ENCODE results near the gene USP40.

Gene USP40

DNA sequence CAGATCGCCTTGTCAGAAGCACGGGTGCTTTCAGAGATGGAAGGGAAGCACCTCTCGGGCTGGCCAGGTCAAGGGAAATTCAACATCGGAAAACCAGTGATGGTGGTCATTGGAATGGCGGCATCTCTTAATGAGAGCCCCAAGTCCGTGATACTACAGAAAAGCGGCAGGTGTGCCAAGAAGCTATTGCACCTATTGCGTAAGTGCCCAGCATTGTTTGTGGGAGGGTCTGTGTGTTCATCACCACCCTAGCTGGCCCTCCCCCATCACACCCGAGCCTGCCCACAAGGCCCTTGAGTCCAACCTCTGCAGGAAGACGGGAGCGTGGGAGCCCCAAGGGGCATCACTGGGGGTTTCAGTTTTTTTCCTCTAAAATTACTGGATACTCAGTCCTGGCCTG lies 111.6 kb downstream of the USP40 start:
- Histone ChIP-seq H3K9me3 (ENCODE audit: insufficient read depth, low read length, severe bottlenecking) (no peaks in the 10 kb centered on the region), H3K4me3 (ENCODE audit: low read depth in 1 of 2, low read length in 2 of 2) (no peak overlapping the region), H3K27me3 (ENCODE audit: insufficient read depth, low read length, poor library complexity) (no peaks in the 10 kb centered on the region), H2AFZ (ENCODE audit: low read depth, low read length) (no peak overlapping the region), H3K4me1 (ENCODE audit: insufficient read depth, low read length) (no peaks in the 10 kb centered on the region), H4K20me1 (ENCODE audit: insufficient read depth, low read length) (0 out of 2 replicates have a peak, but pooled peaks cover 7% of the 10 kb centered on the region), H3K9ac (ENCODE audit: low read depth, low read length) (no peak overlapping the region), H3K79me2 (ENCODE audit: insufficient read depth, low read length) (no peaks in the 10 kb centered on the region), H3K27ac (ENCODE audit: low read length) (no peak overlapping the region), H3K36me3 (ENCODE audit: insufficient read depth, low read length) (peaks cover 84% of the 10 kb centered on the region), H3K4me2 (ENCODE audit: insufficient read depth, low read length) (no peak overlapping the region)
- no peak for TF ChIP-seq EZH2 (IDR thresholded peaks at IDR 0.05; ENCODE audit: borderline replicate concordance, low read depth, low read length, severe bottlenecking)
- no peak for TF ChIP-seq CTCF (IDR thresholded peaks at IDR 0.05; ENCODE audit: borderline replicate concordance, extremely low read depth, low read length, poor library complexity, severe bottlenecking)
- ATAC-seq (ENCODE audit: insufficient read depth, low read depth) = no peak
- DNase-seq = no peak

- Histone ChIP-seq H3K36me3 (ENCODE audit: insufficient read depth, low read length) (peaks cover 88% of the 10 kb centered on the region), H3K4me2 (ENCODE audit: insufficient read depth, low read length) (no peak overlapping the region), H3K27ac (ENCODE audit: low read length) (no peak overlapping the region), H3K9ac (ENCODE audit: low read depth, low read length) (no peak overlapping the region), H3K27me3 (ENCODE audit: insufficient read depth, low read length, poor library complexity) (no peaks in the 10 kb centered on the region), H2AFZ (ENCODE audit: low read depth, low read length) (no peak overlapping the region), H3K9me3 (ENCODE audit: insufficient read depth, low read length, severe bottlenecking) (no peaks in the 10 kb centered on the region), H3K4me1 (ENCODE audit: insufficient read depth, low read length) (no peaks in the 10 kb centered on the region), H4K20me1 (ENCODE audit: insufficient read depth, low read length) (0 out of 2 replicates have a peak, but pooled peaks cover 7% of the 10 kb centered on the region), H3K4me3 (ENCODE audit: low read depth in 1 of 2, low read length in 2 of 2) (no peak overlapping the region), H3K79me2 (ENCODE audit: insufficient read depth, low read length) (no peaks in the 10 kb centered on the region)
- no peak for TF ChIP-seq CTCF (IDR thresholded peaks at IDR 0.05; ENCODE audit: borderline replicate concordance, extremely low read depth, low read length, poor library complexity, severe bottlenecking)
- no peak for DNase-seq
- ATAC-seq (ENCODE audit: insufficient read depth, low read depth) = no peak
Observed at GRCh38 chr2:233453916-233454315, 112.7 kb downstream of the USP40 start.

DNA sequence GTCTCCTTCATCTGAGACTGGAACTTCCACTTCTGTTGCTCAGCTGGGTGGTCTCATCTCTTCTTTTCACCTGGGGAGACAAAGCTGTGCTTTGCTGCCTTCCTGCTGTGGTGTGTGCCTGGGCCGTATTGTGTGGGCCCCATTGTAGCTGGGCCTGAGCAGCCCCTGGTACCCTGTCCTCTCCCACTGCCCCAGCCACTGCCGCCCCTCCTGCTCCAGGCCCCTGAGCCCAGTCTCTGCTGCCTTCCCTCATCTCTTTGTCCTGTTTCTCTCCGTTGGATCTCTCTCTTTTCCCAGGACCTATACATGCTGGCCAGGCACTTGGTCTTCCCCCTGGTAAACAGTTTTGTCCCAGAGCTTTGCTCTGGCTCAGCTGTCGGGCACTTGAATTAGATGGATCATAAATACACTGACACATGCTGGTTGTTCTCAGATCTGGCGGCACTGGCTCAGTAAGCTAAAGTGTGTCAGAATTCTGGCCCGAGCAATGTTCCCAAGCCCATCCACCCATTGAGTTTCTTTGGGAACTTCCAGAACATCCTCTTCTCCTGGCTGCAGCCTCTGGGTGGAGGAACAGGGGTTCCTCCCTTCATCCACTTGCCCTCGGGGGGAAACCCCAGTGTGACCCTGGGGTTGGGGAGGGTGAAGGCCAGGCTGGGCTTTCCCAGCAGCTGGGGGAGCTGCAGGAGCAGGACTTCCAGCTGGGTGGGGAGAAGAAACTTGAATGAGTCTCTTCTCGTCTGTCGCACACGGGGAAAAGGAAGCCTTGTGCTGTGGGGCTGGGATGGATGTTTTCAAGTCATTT lies 113.3 kb downstream of the USP40 start:
- H3K27ac ChIP-seq (ENCODE audit: low read length) = no peak overlapping the region
- no peaks in the 10 kb centered on the region for H3K9me3 ChIP-seq (ENCODE audit: insufficient read depth, low read length, severe bottlenecking)
- no peak overlapping the region for H3K9ac ChIP-seq (ENCODE audit: low read depth, low read length)
- H3K36me3 ChIP-seq (ENCODE audit: insufficient read depth, low read length) = peaks cover 90% of the 10 kb centered on the region
- H4K20me1 ChIP-seq (ENCODE audit: insufficient read depth, low read length) = 0 out of 2 replicates have a peak, but pooled peaks cover 7% of the 10 kb centered on the region
- DNase-seq = no peak
- H3K27me3 ChIP-seq (ENCODE audit: insufficient read depth, low read length, poor library complexity) = no peaks in the 10 kb centered on the region
- no peak for ATAC-seq (ENCODE audit: insufficient read depth, low read depth)
- no peak overlapping the region for H2AFZ ChIP-seq (ENCODE audit: low read depth, low read length)
- H3K79me2 ChIP-seq (ENCODE audit: insufficient read depth, low read length) = no peaks in the 10 kb centered on the region
- no peak for TF ChIP-seq CTCF (IDR thresholded peaks at IDR 0.05; ENCODE audit: borderline replicate concordance, extremely low read depth, low read length, poor library complexity, severe bottlenecking)
- TF ChIP-seq EZH2 (IDR thresholded peaks at IDR 0.05; ENCODE audit: borderline replicate concordance, low read depth, low read length, severe bottlenecking) = no peak
- H3K4me3 ChIP-seq (ENCODE audit: low read depth in 1 of 2, low read length in 2 of 2) = no peak overlapping the region
- H3K4me2 ChIP-seq (ENCODE audit: insufficient read depth, low read length) = no peak overlapping the region
- no peaks in the 10 kb centered on the region for H3K4me1 ChIP-seq (ENCODE audit: insufficient read depth, low read length)
